Activated CD8-positive, alpha-beta memory T cell treated with anti-CD3 and anti-CD28 coated beads, Interleukin-2, amount 50 U/mL, for 24 hours (primary cell): Measurements from ENCODE around the gene PRKD3.
"Not testable (repeated sequence)": the region's sequence is repeated elsewhere in the genome, so short reads cannot be mapped to it uniquely, and the experiment has no call there.

ENCODE experiments used
- DNase-seq: peaks from one replicate; pipeline ENCODE4 v3.0.0-alpha.2; 2020; ENCODE audit errors: extremely low read depth

Gene PRKD3

DNA sequence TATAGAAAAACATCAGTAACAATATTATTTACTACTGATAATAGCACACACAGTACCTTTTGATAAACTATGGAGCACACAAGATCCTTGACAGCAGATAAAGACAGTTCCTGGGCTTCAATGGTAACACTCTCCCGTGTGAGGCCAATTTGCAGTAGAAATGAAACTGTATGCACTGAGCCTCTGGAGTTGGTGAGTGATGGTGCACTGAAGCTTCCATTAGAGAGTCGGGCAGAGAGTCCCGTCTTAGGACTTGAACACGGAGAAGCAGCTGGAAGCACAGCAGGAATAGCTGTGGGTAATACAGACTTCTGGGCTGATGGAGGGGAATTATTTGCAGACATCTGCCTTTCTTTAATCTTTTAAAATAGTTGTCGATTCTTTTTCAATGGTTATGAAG is 8.5 kb downstream of the PRKD3 start:
- no peak for DNase-seq

DNA sequence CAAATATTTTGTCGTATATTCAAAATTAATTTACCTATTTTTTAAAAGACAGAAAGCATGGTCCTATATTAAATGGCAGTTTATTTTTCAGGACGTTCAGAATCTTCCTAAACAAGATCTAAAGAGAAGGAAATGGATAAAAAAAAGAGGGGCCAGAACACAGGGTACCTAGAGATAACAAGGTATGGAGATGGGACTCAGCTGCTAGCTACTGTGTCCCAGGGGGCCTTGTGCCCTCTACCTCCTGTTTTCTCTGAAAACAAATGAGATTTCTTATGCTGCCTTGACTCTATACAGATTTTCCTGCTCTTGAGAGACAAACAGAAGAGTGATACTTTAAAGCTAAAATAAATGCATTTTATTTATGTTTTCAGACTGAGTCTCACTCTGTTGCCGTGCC is 9.3 kb downstream of the PRKD3 start:
- DNase-seq = no peak

DNA sequence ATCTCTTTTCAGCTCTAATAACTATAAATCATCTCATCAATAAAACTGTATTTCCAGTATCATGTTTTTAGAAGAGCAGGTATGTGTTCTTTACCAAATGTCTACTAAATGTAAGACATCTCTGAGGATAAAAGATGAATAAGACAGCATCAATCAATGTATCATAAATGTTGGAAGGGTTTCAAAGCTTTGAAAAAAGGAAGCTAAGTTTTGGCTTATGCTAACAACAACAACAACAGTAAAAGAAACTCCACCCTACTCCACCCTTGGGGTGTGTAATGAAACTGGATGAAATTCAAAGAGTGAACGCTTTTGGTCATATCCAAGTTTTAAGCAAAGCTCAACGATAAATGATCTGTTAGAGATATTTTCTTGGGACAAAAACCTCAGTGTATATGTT is 17.1 kb downstream of the PRKD3 start:
- DNase-seq = no peak

DNA sequence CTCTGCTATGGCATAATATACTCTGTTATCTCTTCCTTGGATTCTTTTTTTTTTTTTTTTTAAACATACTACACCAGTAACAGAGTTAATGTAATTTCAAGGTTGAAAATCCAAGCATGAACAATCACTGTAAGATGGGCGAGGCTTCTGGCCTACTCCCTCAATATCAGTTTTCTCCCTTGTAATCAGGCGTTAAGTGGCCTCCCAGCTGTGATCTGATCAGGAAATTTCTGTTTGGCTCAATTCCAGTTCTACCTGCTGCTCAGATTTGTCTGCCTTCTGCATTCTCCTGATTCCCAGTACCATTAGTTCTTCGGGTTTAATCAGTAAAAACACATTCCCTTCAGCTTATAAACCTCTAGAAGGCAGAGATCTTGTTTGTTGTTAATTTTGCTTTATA is 18.6 kb downstream of the PRKD3 start:
- DNase-seq = no peak

DNA sequence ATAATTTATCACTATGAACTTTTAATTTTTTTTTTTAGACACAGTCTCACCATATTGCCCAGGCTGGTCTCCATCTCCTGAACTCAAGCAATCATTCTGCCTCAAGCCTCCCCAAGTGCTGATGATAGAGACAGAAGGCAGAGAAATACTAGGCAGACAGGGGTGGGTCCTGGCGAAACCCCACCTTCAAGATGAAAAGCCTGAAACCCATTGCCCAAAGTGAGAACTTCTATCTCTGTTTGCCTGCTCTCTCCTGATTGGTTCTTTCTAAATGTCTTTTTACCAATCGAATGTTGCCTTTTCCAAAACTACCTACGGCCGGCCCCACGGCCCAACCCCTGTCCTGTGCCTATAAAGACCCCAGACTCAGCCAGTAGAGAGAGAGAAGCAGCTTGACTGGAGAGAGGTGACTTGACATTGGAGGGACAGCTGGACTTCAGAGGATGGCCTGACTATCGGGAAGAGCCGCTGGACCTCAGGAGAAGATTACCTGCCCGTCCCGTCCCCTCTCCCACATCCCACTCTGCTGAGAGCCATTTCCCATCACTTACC is 21.9 kb downstream of the PRKD3 start:
- DNase-seq = no peak

DNA sequence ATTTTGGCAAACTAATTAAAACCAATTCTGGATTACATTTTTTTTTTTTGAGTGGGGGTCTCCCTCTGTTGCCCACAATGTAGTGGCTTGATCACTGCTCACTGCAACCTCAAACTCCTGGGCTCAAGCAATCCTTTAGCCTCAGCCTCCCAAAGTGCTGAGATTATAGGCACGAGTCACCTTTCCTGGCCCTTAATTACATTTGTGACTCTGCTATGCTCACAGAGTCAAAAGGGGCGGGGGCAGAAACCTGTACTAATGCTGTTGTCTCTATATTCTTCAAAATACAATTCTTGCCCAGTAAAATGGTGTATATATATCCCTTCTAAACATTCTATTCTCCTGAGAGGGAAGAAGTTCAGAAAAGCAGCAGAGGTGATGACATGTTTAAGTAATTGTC is 23.2 kb downstream of the PRKD3 start:
- no peak for DNase-seq

DNA sequence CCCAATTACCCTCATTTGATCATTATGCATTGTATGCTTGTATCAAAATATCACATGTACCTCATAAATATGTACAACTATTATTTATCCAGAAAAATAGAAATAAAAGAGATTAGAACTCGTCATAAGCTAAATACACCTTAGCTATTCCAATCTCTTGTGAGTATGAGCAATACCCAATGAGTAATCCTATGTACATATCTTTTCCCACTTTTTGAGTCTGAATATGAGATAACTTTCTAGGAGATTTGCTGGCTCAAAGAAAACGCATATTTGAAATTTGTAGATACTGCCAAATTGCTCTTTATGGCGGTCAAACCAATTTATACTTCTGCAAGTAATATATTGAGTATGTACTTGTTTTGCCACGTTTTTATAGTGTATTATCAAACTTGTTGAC is 24.1 kb downstream of the PRKD3 start:
- no peak for DNase-seq

DNA sequence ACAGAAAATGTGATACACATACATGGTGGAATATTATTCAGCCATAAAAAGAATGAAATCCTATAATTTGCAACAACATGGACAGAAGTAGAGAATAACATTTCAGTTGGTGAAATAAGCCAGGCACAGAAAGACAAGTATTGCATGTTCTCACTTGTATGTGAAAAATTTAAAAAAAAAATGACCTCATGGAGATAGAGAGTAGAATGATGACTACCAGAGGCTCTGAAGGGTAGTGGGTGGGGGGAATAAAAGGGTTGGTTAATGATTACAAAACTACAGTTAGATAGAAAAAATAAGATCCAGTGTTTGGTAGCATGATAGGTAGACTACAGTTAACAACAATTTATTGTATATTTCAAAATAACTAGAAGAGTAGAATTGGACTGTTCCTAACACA is 24.5 kb downstream of the PRKD3 start:
- no peak for DNase-seq

DNA sequence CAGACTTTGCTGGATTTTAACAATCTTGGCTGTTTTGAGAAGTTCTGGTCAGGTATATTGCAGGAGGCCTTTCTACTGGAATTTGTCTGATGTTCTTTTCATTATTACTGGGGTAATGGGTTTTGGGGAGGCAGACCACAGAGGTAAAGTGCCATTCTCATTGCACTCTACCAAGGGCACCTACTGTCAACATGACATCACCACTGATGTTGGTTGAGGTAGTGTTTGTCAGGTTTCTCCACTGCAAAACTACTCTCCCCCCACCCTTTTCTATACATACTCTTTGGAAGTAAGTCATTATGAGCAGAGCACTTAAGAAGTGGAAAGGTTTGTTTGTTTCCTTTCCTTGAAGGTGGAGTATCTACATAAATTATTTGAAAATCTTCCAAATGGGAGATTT is 27.0 kb downstream of the PRKD3 start:
- no peak for DNase-seq

DNA sequence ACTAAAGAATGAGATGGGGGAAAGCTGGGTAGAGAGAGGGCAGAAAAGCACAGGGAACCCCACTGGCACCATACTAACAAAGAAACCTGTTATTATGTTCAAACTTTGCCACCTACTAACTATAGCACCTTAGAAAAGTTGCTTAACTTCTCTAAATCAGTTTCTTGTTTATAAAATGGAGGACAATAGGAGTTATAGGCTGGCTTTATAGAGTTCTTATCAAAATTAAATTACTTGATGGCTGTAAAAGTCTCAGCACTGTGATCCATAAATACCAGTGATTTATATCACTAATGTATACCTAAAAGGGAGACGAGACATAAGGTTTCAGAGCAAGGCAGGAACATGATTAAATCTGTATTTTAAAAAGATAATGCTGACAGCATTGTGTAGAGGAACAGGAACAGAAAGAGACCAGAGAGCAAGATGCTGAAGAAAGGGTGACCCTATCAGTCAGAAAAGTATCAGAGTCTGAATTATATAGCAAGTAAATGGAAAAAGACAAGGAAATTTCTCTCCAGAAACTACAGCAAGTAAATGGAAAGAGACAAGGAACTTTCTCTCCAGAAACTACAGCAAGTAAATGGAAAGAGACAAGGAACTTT is 29.1 kb downstream of the PRKD3 start:
- DNase-seq = no peak

DNA sequence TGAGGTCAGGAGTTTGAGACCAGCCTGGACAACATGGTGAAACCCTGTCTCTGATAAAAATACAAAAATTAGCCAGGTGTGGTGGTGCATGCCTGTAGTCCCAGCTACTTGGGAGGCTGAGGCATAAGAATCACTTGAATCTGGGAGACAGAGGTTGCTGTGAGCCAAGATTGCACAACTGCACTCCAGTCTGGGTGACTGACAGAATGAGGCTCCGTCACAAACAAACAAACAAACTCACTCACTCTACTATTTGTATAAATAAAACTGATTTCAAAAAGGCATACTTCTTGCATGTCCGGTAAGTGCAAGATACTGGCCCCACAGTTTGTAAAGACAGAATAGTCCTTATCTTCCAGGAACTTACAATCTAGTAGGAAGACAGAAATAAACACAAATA is 29.8 kb downstream of the PRKD3 start:
- DNase-seq = not testable (repeated sequence)

DNA sequence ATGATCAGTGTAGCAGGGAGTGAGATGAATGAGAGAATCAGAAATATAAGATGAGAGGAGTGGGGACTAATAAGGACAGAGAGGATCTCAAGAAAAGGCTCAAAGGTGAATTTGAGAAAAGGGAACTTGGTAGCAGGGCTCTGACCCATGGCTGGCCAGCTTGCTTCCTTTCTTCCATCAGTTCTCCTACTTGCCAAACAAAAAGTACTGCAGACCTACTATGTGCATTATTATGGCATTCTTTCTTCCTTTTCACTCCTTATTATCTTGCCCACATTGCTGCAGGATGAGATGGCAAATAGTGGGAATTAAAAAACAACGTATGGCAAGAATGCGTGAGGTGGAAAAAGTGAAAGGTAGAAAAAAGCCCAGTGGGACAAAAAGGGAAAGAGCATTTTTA is 33.0 kb downstream of the PRKD3 start:
- no peak for DNase-seq

DNA sequence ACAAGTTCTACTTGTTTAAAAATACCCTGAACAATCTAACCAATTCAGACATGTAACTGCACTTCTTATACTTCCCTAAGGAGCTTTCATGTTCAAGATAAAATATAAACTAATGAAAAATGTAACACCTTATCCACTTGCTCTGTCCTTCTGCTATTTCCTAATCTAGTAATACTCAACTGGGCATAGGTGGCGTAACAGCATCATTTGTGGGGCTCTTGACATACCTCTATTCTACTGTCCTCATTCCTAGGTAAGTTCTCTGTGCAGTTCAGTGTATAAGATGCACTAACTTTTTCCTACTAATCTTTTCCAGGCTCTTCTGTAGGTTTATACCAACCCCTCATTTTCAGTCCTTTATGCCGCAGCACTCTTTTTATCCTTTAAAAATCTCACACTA is 36.7 kb downstream of the PRKD3 start:
- no peak for DNase-seq

DNA sequence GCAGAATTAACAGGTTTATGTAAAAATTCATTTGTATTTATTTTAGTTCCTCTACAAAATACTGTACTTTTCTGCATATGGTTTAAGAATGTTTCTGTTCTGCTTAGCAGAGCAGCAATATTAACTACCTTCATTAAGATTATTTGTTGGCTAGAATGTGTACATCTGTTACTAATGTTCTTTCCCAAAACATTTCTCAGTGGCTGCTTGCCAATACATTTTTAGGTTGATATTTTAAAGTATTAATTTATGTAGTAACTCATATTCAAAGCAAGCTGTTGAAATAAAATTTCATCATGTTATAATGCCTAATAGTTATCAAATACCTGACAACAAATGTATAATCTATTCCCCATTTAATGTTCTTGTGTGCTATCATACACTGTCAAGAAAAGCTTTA is 40.3 kb downstream of the PRKD3 start:
- DNase-seq = no peak

DNA sequence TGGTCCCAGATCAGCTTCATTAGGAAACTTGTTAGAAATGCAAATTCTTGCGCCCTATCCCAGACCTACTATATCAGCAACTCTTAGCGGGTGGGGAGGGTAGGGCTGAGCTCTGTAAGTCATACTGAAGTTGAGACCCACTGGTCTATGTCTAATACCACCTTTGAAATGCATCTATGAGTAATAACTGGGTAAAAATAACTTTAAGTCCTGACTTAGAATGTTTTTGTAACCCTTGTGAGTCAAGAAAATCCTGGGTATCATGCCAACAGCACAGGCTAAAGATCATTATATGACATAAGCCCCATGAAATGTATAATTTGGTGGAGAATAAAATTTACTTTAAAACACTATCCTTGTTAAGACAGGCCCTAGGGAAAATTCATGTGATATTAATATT is 41.4 kb downstream of the PRKD3 start:
- DNase-seq = no peak

DNA sequence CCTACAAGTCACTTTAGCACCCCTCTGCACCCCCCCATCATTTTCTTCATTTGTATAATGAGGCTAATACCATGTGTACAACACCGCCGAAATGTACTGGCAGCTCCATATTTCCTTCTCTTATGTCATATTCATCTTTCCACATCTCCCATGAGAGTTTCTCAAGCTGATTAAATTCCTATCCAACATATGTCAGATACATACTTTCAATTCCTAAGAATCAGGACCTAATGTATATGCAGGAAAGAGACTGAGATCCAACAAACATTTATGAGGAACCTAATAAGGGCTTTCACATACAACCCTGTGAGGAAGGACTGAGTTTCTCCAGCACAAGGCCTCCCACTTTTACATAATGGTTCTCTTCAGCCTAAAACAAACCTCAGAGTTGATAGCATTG is 41.9 kb downstream of the PRKD3 start:
- DNase-seq = no peak

DNA sequence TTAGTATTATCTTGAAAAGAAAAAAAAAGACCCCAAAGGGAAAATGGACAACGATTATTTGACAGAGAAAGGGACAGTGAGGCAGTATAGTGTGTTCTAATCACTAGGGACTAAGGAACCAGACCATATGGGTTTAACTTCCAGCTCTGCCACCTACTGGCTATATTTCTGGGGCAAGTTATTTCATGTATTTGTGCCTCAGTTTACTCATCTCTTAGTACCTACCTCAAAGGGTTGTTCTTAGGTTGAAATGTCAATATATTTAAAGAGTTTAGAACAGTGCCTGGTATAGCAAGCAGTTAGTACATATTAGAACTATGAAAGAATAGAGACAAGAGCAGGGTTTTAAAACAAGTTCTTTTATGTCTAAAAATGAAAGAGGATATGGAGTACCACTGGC is 42.7 kb downstream of the PRKD3 start:
- no peak for DNase-seq

DNA sequence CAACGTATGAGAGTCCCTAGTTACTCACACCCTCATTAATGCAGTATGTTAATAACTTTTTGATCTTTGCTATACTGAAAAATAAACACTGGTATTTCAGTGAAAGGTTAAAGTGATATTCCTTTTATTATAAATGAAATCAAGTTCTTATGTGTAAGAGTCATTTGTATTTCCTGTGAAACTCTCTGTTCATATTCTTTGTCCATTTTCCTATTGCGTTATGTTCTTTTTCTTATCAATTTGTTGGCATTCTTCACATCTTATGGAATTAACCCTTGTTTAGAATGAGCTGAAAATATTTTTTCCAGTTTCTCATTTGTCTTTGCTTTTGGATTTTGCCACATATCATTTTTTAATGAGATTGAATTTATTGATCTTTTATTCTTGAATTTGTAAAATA is 48.3 kb downstream of the PRKD3 start:
- no peak for DNase-seq
